Mesenchymal stem cell (in vitro differentiated cells and primary cell): Measurements from ENCODE around the gene MYH7B.

Experiments
- DNase-seq: peaks from one replicate; pipeline ENCODE4 v3.0.0-alpha.2; 2013
- H2AFZ ChIP-seq: one replicate; pipeline ENCODE4 v1.6.1; 2013; ENCODE audit warnings: low read depth, mild to moderate bottlenecking, control low read depth, inconsistent platforms, low read length, moderate library complexity
- H2AK5ac ChIP-seq: 2 replicates; pipeline ENCODE4 v1.6.1; 2013; ENCODE audit warnings: low read length, moderate library complexity, mild to moderate bottlenecking, inconsistent platforms; ENCODE audit not compliant: severe bottlenecking
- H2BK120ac ChIP-seq: one replicate; pipeline ENCODE4 v1.6.1; 2013; ENCODE audit warnings: low read depth, mild to moderate bottlenecking, inconsistent platforms, low read length, moderate library complexity
- H2BK12ac ChIP-seq, 2 experiments: one replicate each; pipeline ENCODE4 v1.6.1; 2013; ENCODE audit warnings: inconsistent platforms in 2 of 2, low read length in 2 of 2, mild to moderate bottlenecking in 2 of 2, moderate library complexity in 2 of 2, control low read depth in 1 of 2
- H2BK15ac ChIP-seq: one replicate; pipeline ENCODE4 v1.6.1; 2013; ENCODE audit warnings: mild to moderate bottlenecking, low read depth, inconsistent platforms; ENCODE audit not compliant: poor library complexity, severe bottlenecking
- H2BK5ac ChIP-seq: 2 replicates; pipeline ENCODE4 v1.6.1; 2013; ENCODE audit warnings: low read depth, mild to moderate bottlenecking, low read length, control low read depth, inconsistent platforms; ENCODE audit not compliant: poor library complexity, severe bottlenecking
- H3K14ac ChIP-seq, 2 experiments: one replicate each; pipeline ENCODE4 v1.6.1; 2013; ENCODE audit warnings: inconsistent platforms in 2 of 2, low read length in 2 of 2, control low read depth in 1 of 2, mild to moderate bottlenecking in 1 of 2, moderate library complexity in 1 of 2
- H3K18ac ChIP-seq, 2 experiments: one replicate each; pipeline ENCODE4 v1.6.1; 2013; ENCODE audit warnings: inconsistent platforms in 2 of 2, low read length in 2 of 2, control low read depth in 1 of 2, low read depth in 1 of 2, mild to moderate bottlenecking in 1 of 2
- H3K23ac ChIP-seq, 2 experiments: one replicate each; pipeline ENCODE4 v1.6.1; 2013; ENCODE audit warnings: inconsistent platforms in 2 of 2, low read length in 2 of 2, mild to moderate bottlenecking in 2 of 2, moderate library complexity in 2 of 2, control low read depth in 1 of 2
- H3K27ac ChIP-seq: 2 replicates; pipeline ENCODE4 v1.5.1; 2013; ENCODE audit warnings: mild to moderate bottlenecking, moderate library complexity, low read length, control low read depth, inconsistent platforms; ENCODE audit not compliant: poor library complexity, severe bottlenecking
- H3K27me3 ChIP-seq, 2 experiments: 2 replicates each; pipeline versions ENCODE4 v1.6.1 to v1.7.0; 2013; ENCODE audit warnings: low read length in 2 of 2, mild to moderate bottlenecking in 2 of 2, moderate library complexity in 2 of 2, control low read depth in 1 of 2, inconsistent platforms in 1 of 2; ENCODE audit not compliant: control insufficient read depth in 1 of 2, insufficient read depth in 1 of 2
- H3K36me3 ChIP-seq, 2 experiments: 2 replicates each; pipeline versions ENCODE4 v1.6.1 to v1.7.0; 2013; ENCODE audit warnings: low read length in 2 of 2, control low read depth in 1 of 2, inconsistent platforms in 1 of 2, low read depth in 1 of 2, mild to moderate bottlenecking in 1 of 2; ENCODE audit not compliant: insufficient read depth in 2 of 2, control insufficient read depth in 1 of 2
- H3K4ac ChIP-seq, 2 experiments: one replicate each; pipeline ENCODE4 v1.6.1; 2013; ENCODE audit warnings: inconsistent platforms in 2 of 2, low read length in 2 of 2, mild to moderate bottlenecking in 2 of 2, moderate library complexity in 2 of 2, control low read depth in 1 of 2, low read depth in 1 of 2
- H3K4me1 ChIP-seq: 2 replicates; pipeline ENCODE4 v1.6.1; 2013; ENCODE audit warnings: low read depth, low read length, control low read depth; ENCODE audit not compliant: control insufficient read depth, insufficient read depth
- H3K4me2 ChIP-seq: 2 replicates; pipeline ENCODE4 v1.6.1; 2013; ENCODE audit warnings: low read length, mild to moderate bottlenecking, inconsistent platforms; ENCODE audit not compliant: poor library complexity, severe bottlenecking
- H3K4me3 ChIP-seq, 2 experiments: 2 replicates each; pipeline versions ENCODE4 v1.5.1 to v1.7.0; 2013; ENCODE audit warnings: low read length in 2 of 2, mild to moderate bottlenecking in 2 of 2, control low read depth in 1 of 2, low read depth in 1 of 2; ENCODE audit not compliant: insufficient read depth in 1 of 2
- H3K79me1 ChIP-seq: replicated peaks from 2 replicates; pipeline ENCODE4 v1.6.1; 2013; ENCODE audit warnings: mild to moderate bottlenecking, control low read depth, low read length, inconsistent platforms; ENCODE audit not compliant: poor library complexity, severe bottlenecking
- H3K9ac ChIP-seq: 2 replicates; pipeline ENCODE4 v1.7.0; 2013; ENCODE audit warnings: mild to moderate bottlenecking, low read length, moderate library complexity
- H3K9me3 ChIP-seq: 2 replicates; pipeline ENCODE4 v1.7.0; 2013; ENCODE audit warnings: mild to moderate bottlenecking, low read length; ENCODE audit not compliant: control insufficient read depth
- H4K8ac ChIP-seq: one replicate; pipeline ENCODE4 v1.6.1; 2013; ENCODE audit warnings: inconsistent platforms, mild to moderate bottlenecking, low read length, moderate library complexity
- H4K91ac ChIP-seq: one replicate; pipeline ENCODE4 v1.6.1; 2013; ENCODE audit warnings: mild to moderate bottlenecking, low read length, inconsistent platforms
- WGBS: methylation state at CpG from one replicate; pipeline ENCODE4 v1.1.7; 2013; ENCODE audit warnings: mixed read lengths; 5-methylcytosine and 5-hydroxymethylcytosine counted together

MYH7B gene

GRCh38 chr20:34922654-34923381, 32.9 kb upstream of the MYH7B start:
- Histone ChIP-seq H3K36me3 (peaks cover 48 to 78% of the 10 kb centered on the region in 2 experiments), H2BK120ac (no peak overlapping the region), H3K4me3 (no peak overlapping the region), H3K9ac (no peak overlapping the region), H2AFZ (no peak overlapping the region), H2AK5ac (peak overlapping the region; percentile 86), H2BK12ac (no peak overlapping the region), H4K8ac (no peak overlapping the region), H3K4ac (no peak overlapping the region), H3K18ac (no peak overlapping the region), H3K14ac (no peak overlapping the region), H2BK15ac (no peak overlapping the region), H3K9me3 (no peaks in the 10 kb centered on the region), H3K23ac (no peak overlapping the region), H2BK5ac (no peak overlapping the region), H3K79me1 (peaks cover 9% of the 10 kb centered on the region), H3K4me2 (no peak overlapping the region), H3K27ac (peak overlapping the region; percentile 75), H3K27me3 (no peaks in the 10 kb centered on the region), H3K4me1 (peaks cover 12% of the 10 kb centered on the region), H4K91ac (no peak overlapping the region)
- peak; percentile 66 for DNase-seq
- WGBS, result 100% methylated on average over 1 of the region's 5 CpGs

- no peak overlapping the region for H3K4ac ChIP-seq
- H3K9me3 ChIP-seq, result no peaks in the 10 kb centered on the region
- peak overlapping the region; percentile 75 for H3K27ac ChIP-seq
- no peaks in the 10 kb centered on the region for H3K27me3 ChIP-seq
- no peak overlapping the region for H3K18ac ChIP-seq
- no peak overlapping the region for H2BK5ac ChIP-seq
- H2AK5ac ChIP-seq, result peak overlapping the region; percentile 86
- H2BK12ac ChIP-seq, result no peak overlapping the region
- no peak for DNase-seq
- no peak overlapping the region for H2AFZ ChIP-seq
- H2BK120ac ChIP-seq, result no peak overlapping the region
- WGBS, result 100% methylated on average over 1 of the region's 2 CpGs
- H4K91ac ChIP-seq, result no peak overlapping the region
- no peak overlapping the region for H3K9ac ChIP-seq
- H3K4me2 ChIP-seq, result no peak overlapping the region
- no peak overlapping the region for H3K14ac ChIP-seq
- H3K79me1 ChIP-seq, result peaks cover 9% of the 10 kb centered on the region
- no peak overlapping the region for H3K23ac ChIP-seq
- H3K4me3 ChIP-seq, result no peak overlapping the region
- no peak overlapping the region for H4K8ac ChIP-seq
- peaks cover 12% of the 10 kb centered on the region for H3K4me1 ChIP-seq
- no peak overlapping the region for H2BK15ac ChIP-seq
- peaks cover 50 to 78% of the 10 kb centered on the region in 2 experiments for H3K36me3 ChIP-seq
Observed at GRCh38 chr20:34923414-34923813, 32.3 kb upstream of the MYH7B start.

- Histone ChIP-seq H3K4me2 (no peak overlapping the region), H3K4me3 (no peak overlapping the region), H3K14ac (no peak overlapping the region), H3K4me1 (peaks cover 12% of the 10 kb centered on the region), H3K27ac (no peak overlapping the region), H4K8ac (no peak overlapping the region), H2BK15ac (no peak overlapping the region), H3K23ac (no peak overlapping the region), H3K79me1 (peaks cover 6% of the 10 kb centered on the region), H3K18ac (no peak overlapping the region), H2AFZ (no peak overlapping the region), H2AK5ac (no peak overlapping the region), H4K91ac (no peak overlapping the region), H2BK120ac (no peak overlapping the region), H3K9me3 (no peaks in the 10 kb centered on the region), H3K27me3 (no peaks in the 10 kb centered on the region), H3K9ac (no peak overlapping the region), H2BK5ac (no peak overlapping the region), H3K36me3 (peaks cover 58 to 75% of the 10 kb centered on the region in 2 experiments), H2BK12ac (no peak overlapping the region), H3K4ac (no peak overlapping the region)
- no peak for DNase-seq
- 97% methylated on average over 2 of the region's 3 CpGs for WGBS
Observed at GRCh38 chr20:34925341-34925740, 30.3 kb upstream of the MYH7B start.

- Histone ChIP-seq H3K18ac (no peak overlapping the region), H3K36me3 (peaks cover 53 to 75% of the 10 kb centered on the region in 2 experiments), H4K8ac (no peak overlapping the region), H3K4ac (no peak overlapping the region), H2BK15ac (no peak overlapping the region), H3K4me1 (peaks cover 12% of the 10 kb centered on the region), H2BK120ac (no peak overlapping the region), H3K79me1 (peaks cover 6% of the 10 kb centered on the region), H3K23ac (no peak overlapping the region), H4K91ac (no peak overlapping the region), H3K9me3 (no peaks in the 10 kb centered on the region), H3K4me3 (no peak overlapping the region), H3K9ac (no peak overlapping the region), H3K27ac (no peak overlapping the region), H3K27me3 (no peaks in the 10 kb centered on the region), H2BK12ac (no peak overlapping the region), H3K4me2 (no peak overlapping the region), H2AK5ac (no peak overlapping the region), H2BK5ac (no peak overlapping the region), H3K14ac (no peak overlapping the region), H2AFZ (no peak overlapping the region)
- 88% methylated on average over 1 of the region's 1 CpG for WGBS
- DNase-seq, result no peak
Observed at GRCh38 chr20:34925981-34926380, 29.7 kb upstream of the MYH7B start.
